Measurements from ENCODE around the gene PARS2.
"Not testable (repeated sequence)": the region's sequence is repeated elsewhere in the genome, so short reads cannot be mapped to it uniquely, and the experiment has no call there.

PARS2 gene

DNA sequence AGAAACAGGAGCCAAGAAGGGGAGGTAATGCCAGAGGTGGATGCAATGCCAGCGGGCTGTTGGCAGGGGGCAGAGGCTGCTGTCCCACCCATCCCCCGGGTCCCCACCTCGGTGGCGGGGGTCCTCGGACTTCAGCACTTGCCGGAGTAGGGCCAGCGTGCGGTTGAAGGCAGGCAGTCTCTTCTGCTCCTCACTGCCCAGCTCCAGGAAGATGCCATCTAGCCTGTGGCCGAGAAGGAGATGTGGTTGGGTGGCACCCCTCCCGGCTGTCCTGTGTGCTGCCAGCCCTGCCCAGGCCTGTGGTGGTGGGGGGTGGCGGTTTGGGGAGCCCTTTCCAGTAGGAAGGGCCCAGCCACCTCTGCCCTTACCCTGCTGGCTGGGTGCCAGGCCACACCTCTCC lies 23.3 kb upstream of the PARS2 start:
- Histone ChIP-seq H3K4me1 (ENCODE audit: control insufficient read depth, insufficient read depth, low read length) (peaks cover 3% of the 10 kb centered on the region; the same call in 1 of the 2 replicates), H3K9me3 (ENCODE audit: control insufficient read depth, insufficient read depth, low read length) (no peaks in the 10 kb centered on the region), H3K36me3 (ENCODE audit: control insufficient read depth, insufficient read depth, low read length) (no peaks in the 10 kb centered on the region), H3K27me3 (ENCODE audit: control insufficient read depth, insufficient read depth, low read length) (peaks cover 2% of the 10 kb centered on the region), H3K4me3 (ENCODE audit: low read length) (no peak overlapping the region), H3K27ac (ENCODE audit: low read length) (no peak overlapping the region)
- no CpG with 5 or more reads among the region's 11 CpGs for WGBS (ENCODE audit: insufficient coverage, insufficient read length)
- no peak for DNase-seq (ENCODE audit: low read depth, low spot score)

DNA sequence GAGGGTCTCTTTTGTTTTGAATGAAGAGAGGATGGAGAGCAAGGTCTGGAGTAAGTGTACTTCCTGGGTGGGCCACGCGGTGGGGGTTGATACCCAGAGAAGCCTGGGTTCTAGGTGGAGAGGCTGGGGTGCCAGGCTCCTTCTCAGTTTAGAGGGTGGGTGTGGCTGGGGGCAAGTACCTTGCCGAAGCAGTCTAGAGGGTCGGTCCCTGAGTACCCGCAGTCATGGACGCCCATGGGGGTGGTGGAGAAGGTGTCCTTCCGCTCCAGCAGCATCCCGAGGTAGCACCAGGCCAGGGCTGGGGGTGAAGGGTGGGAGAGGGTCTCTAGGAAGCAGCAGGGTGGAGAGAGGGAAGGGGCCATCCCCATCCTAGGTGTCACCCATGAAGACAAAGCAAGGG lies 22.5 kb upstream of the PARS2 start:
- H3K27ac ChIP-seq (ENCODE audit: low read length), result no peak overlapping the region
- DNase-seq (ENCODE audit: low read depth, low spot score), result no peak
- H3K27me3 ChIP-seq (ENCODE audit: control insufficient read depth, insufficient read depth, low read length), result peaks cover 10% of the 10 kb centered on the region
- H3K9me3 ChIP-seq (ENCODE audit: control insufficient read depth, insufficient read depth, low read length), result no peaks in the 10 kb centered on the region
- whole genome bisulfite sequencing (ENCODE audit: insufficient coverage, insufficient read length), result no CpG with 5 or more reads among the region's 8 CpGs
- peaks cover 3% of the 10 kb centered on the region; the same call in 1 of the 2 replicates for H3K4me1 ChIP-seq (ENCODE audit: control insufficient read depth, insufficient read depth, low read length)
- H3K4me3 ChIP-seq (ENCODE audit: low read length), result no peak overlapping the region
- H3K36me3 ChIP-seq (ENCODE audit: control insufficient read depth, insufficient read depth, low read length), result no peaks in the 10 kb centered on the region

DNA sequence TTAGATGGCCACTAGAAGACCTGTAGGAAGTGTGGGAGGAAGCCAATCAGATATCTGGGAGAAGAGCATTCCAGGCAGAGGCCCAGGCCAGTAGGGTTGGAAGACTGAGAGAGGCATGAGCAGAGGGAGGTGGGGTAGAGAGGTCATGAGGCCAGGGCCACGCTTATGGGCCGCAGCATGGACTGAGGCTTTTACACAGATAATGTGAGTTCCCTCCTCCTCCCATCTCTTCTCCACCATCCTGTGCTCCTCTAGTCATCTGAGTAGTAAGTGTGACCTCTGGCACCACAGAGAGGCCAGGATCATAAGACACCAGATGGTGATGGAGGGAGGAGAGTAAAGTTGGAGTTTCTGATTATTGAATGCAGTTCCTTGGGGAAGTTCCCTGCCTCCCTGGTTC lies 19.7 kb upstream of the PARS2 start:
- no peaks in the 10 kb centered on the region for H3K36me3 ChIP-seq (ENCODE audit: control insufficient read depth, insufficient read depth, low read length)
- H3K9me3 ChIP-seq (ENCODE audit: control insufficient read depth, insufficient read depth, low read length), result no peaks in the 10 kb centered on the region
- no CpG with 5 or more reads among the region's 2 CpGs for WGBS (ENCODE audit: insufficient coverage, insufficient read length)
- no peak overlapping the region for H3K4me3 ChIP-seq (ENCODE audit: low read length)
- H3K4me1 ChIP-seq (ENCODE audit: control insufficient read depth, insufficient read depth, low read length), result peaks cover 6% of the 10 kb centered on the region
- no peak overlapping the region for H3K27ac ChIP-seq (ENCODE audit: low read length)
- H3K27me3 ChIP-seq (ENCODE audit: control insufficient read depth, insufficient read depth, low read length), result peaks cover 23% of the 10 kb centered on the region
- no peak for DNase-seq (ENCODE audit: low read depth, low spot score)

DNA sequence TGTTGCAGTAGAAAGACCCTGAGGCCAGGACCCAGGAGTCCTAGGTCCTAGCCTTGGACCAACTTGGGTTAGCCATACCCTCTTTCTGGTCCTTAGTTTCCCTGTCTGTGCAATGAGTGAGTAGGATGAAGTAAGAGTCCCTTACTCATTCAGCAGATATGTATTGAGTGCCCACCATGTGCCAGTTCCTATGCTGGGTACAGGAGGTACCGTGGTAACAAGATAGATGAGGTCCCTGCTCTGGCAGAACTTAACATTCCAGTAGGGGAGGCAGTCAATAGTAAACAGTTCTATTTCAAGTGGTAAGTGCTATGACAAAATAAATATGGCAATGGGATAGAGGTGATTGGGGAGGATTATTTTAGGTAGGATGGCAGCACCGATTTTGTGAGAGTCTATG lies 18.3 kb upstream of the PARS2 start:
- Histone ChIP-seq H3K4me3 (ENCODE audit: low read length) (no peak overlapping the region), H3K27me3 (ENCODE audit: control insufficient read depth, insufficient read depth, low read length) (peaks cover 23% of the 10 kb centered on the region), H3K27ac (ENCODE audit: low read length) (no peak overlapping the region), H3K9me3 (ENCODE audit: control insufficient read depth, insufficient read depth, low read length) (no peaks in the 10 kb centered on the region), H3K36me3 (ENCODE audit: control insufficient read depth, insufficient read depth, low read length) (no peaks in the 10 kb centered on the region), H3K4me1 (ENCODE audit: control insufficient read depth, insufficient read depth, low read length) (peaks cover 3% of the 10 kb centered on the region; the same call in 1 of the 2 replicates)
- no peak for DNase-seq (ENCODE audit: low read depth, low spot score)
- 100% methylated on average over 1 of the region's 2 CpGs for WGBS (ENCODE audit: insufficient coverage, insufficient read length)

DNA sequence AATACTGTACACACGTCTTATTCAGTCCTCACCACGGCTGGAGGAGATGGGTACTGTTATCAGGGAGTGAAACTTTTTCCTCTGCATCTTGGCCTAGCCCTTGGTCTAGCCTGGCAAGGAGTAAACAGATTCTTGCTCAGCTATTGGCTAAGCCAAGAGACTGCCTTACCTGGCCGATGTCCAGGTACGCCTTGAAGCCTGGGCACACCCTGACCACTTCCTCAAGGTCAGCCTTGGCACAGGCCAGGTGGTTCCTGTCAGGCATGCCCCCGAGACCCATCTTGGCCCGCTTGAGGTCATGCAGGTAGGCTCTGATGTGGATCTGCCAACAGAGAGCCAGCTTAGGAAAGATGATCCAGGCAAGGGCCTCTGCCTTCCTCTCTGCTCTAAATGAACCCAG lies 17.8 kb upstream of the PARS2 start:
- DNase-seq (ENCODE audit: low read depth, low spot score), result no peak
- no peaks in the 10 kb centered on the region for H3K36me3 ChIP-seq (ENCODE audit: control insufficient read depth, insufficient read depth, low read length)
- peaks cover 3% of the 10 kb centered on the region; the same call in 1 of the 2 replicates for H3K4me1 ChIP-seq (ENCODE audit: control insufficient read depth, insufficient read depth, low read length)
- peaks cover 23% of the 10 kb centered on the region for H3K27me3 ChIP-seq (ENCODE audit: control insufficient read depth, insufficient read depth, low read length)
- H3K4me3 ChIP-seq (ENCODE audit: low read length), result no peak overlapping the region
- no CpG with 5 or more reads among the region's 6 CpGs for WGBS (ENCODE audit: insufficient coverage, insufficient read length)
- H3K9me3 ChIP-seq (ENCODE audit: control insufficient read depth, insufficient read depth, low read length), result no peaks in the 10 kb centered on the region
- no peak overlapping the region for H3K27ac ChIP-seq (ENCODE audit: low read length)

DNA sequence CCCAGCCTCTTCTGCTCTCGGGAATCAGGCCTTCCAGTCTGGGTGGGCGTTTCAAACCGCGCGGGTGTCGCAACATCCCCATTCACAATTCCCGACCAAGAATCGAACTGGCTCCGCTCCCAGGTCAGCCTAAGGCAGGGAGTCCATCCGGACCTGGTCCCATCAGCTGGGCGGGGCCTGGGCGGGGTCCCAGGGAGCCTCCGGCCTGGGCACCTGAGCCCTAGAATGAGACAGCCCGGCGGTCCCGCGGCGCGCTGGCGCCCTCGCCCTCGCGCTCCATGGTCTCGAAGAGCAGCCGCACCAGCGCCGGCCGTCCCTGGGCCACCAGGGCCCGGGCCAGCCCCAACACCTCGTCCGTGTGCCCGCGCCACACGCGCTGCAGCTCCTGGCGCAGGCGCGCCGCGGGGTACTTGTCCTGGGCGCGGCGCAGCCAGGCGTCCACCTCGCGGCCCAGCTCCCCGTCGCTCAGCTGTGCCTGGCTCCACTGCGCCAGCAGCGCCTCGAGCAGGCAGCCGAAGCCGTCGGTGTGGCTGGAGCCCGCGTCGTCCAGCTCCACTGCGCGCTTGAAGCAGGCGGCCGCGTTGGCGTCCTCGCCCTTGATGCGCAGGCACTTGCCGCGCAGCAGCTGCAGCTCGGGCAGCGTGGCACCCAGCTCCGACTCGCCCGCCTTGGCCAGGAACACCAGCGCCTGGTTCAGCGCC lies 16.9 kb upstream of the PARS2 start:
- Histone ChIP-seq H3K36me3 (ENCODE audit: control insufficient read depth, insufficient read depth, low read length) (no peaks in the 10 kb centered on the region), H3K9me3 (ENCODE audit: control insufficient read depth, insufficient read depth, low read length) (no peaks in the 10 kb centered on the region), H3K27me3 (ENCODE audit: control insufficient read depth, insufficient read depth, low read length) (peaks cover 23% of the 10 kb centered on the region), H3K4me1 (ENCODE audit: control insufficient read depth, insufficient read depth, low read length) (peaks cover 3% of the 10 kb centered on the region; the same call in 1 of the 2 replicates), H3K4me3 (ENCODE audit: low read length) (peak overlapping the region; percentile 21; the same call in 1 of the 2 replicates), H3K27ac (ENCODE audit: low read length) (no peak overlapping the region)
- no CpG with 5 or more reads among the region's 74 CpGs for WGBS (ENCODE audit: insufficient coverage, insufficient read length)
- no peak for DNase-seq (ENCODE audit: low read depth, low spot score)

DNA sequence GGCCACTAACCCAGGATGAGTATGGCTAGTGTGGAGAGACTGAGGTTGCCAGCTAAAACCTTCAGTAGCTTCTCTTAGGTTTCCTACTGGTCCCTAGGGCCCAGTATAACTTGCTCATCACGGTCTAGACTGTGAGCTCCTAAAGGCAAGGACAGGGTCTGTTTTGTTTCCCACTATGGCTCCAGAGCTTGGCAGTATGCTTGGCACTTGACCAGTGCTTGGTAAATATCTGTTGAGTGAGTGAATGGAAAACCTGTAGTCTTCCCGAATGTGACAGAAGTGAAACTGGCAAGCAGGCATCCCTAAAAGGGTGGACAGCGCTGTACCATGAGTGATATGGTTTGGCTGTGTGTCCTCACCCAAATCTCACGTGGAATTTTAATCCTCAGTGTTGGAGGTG lies 13.1 kb upstream of the PARS2 start:
- H3K9me3 ChIP-seq (ENCODE audit: control insufficient read depth, insufficient read depth, low read length), result no peaks in the 10 kb centered on the region
- DNase-seq (ENCODE audit: low read depth, low spot score), result no peak
- H3K4me3 ChIP-seq (ENCODE audit: low read length), result no peak overlapping the region
- no peak overlapping the region for H3K27ac ChIP-seq (ENCODE audit: low read length)
- no CpG with 5 or more reads among the region's 4 CpGs for WGBS (ENCODE audit: insufficient coverage, insufficient read length)
- H3K27me3 ChIP-seq (ENCODE audit: control insufficient read depth, insufficient read depth, low read length), result peaks cover 19% of the 10 kb centered on the region
- H3K4me1 ChIP-seq (ENCODE audit: control insufficient read depth, insufficient read depth, low read length), result peaks cover 4% of the 10 kb centered on the region; the same call in 1 of the 2 replicates
- no peaks in the 10 kb centered on the region for H3K36me3 ChIP-seq (ENCODE audit: control insufficient read depth, insufficient read depth, low read length)

DNA sequence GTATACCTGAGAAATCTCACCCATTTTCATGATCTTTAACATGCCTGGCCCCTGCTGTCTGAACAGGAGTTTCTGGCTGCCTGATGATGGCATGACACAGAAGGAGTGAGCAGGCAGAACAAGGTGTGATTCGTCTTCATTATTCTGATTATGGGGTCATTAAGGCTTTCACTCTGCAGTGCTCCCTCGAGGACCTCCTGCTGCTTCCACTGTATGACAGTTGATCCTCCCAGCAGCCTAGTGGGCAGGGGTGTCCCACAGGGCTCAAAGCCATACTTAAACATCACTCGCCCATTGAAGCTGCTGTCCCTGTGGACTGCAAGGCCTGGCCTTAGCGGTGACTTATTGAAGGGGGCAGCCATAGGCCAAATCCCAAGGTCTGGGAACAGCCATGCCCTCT lies 12.7 kb upstream of the PARS2 start:
- H3K9me3 ChIP-seq (ENCODE audit: control insufficient read depth, insufficient read depth, low read length), result no peaks in the 10 kb centered on the region
- WGBS (ENCODE audit: insufficient coverage, insufficient read length), result no CpG with 5 or more reads among the region's 4 CpGs
- no peak for DNase-seq (ENCODE audit: low read depth, low spot score)
- no peak overlapping the region for H3K4me3 ChIP-seq (ENCODE audit: low read length)
- no peaks in the 10 kb centered on the region for H3K36me3 ChIP-seq (ENCODE audit: control insufficient read depth, insufficient read depth, low read length)
- peaks cover 4% of the 10 kb centered on the region; the same call in 1 of the 2 replicates for H3K4me1 ChIP-seq (ENCODE audit: control insufficient read depth, insufficient read depth, low read length)
- H3K27me3 ChIP-seq (ENCODE audit: control insufficient read depth, insufficient read depth, low read length), result peaks cover 15% of the 10 kb centered on the region; the same call in 1 of the 2 replicates
- H3K27ac ChIP-seq (ENCODE audit: low read length), result no peak overlapping the region

DNA sequence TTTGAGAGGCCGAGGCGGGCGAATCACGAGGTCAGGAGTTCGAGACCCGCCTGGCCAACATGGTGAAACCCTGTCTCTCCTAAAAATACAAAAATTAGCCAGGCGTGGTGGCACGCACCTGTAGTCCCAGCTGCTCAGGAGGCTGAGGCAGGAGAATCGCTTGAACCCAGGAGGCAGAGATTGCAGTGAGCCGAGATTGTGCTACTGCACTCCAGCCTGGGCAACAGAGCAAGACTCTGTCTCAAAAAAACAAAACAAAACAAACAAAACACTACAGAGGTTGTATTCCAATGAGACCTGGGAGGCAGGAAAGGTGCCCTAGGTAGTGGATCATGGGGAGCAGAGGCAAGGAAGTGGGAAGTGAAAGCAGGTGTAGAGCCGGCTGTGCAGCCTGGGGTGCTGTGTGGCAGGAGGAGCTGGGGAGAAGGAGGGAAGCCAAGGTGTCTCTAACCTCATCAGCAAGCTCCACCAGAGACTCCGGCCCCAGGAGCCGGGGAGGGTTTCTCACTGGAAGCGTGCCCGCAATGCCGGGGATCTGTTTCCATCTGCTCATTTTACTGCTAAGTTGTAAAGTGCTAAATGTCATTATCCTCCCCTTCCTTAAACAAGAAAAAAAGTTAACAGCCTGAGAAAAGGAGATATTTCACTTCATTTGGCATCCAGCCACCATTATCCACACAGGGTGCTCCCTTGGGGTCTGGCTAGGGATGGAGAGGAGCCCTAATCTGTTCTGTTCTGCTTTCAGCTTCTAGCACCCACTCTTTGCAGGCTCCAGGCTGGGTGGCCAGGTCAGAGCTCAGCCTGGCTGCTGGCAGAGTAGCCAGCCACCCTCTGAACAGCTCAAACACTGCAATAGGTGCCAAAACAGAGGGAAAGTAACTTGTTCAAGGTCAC lies 11.8 kb upstream of the PARS2 start:
- not testable (repeated sequence) for H3K4me3 ChIP-seq (ENCODE audit: low read length); DNase-seq (ENCODE audit: low read depth, low spot score); H3K27ac ChIP-seq (ENCODE audit: low read length); H3K36me3 ChIP-seq (ENCODE audit: control insufficient read depth, insufficient read depth, low read length); H3K27me3 ChIP-seq (ENCODE audit: control insufficient read depth, insufficient read depth, low read length); H3K4me1 ChIP-seq (ENCODE audit: control insufficient read depth, insufficient read depth, low read length); H3K9me3 ChIP-seq (ENCODE audit: control insufficient read depth, insufficient read depth, low read length)
- WGBS (ENCODE audit: insufficient coverage, insufficient read length), result no CpG with 5 or more reads among the region's 16 CpGs

DNA sequence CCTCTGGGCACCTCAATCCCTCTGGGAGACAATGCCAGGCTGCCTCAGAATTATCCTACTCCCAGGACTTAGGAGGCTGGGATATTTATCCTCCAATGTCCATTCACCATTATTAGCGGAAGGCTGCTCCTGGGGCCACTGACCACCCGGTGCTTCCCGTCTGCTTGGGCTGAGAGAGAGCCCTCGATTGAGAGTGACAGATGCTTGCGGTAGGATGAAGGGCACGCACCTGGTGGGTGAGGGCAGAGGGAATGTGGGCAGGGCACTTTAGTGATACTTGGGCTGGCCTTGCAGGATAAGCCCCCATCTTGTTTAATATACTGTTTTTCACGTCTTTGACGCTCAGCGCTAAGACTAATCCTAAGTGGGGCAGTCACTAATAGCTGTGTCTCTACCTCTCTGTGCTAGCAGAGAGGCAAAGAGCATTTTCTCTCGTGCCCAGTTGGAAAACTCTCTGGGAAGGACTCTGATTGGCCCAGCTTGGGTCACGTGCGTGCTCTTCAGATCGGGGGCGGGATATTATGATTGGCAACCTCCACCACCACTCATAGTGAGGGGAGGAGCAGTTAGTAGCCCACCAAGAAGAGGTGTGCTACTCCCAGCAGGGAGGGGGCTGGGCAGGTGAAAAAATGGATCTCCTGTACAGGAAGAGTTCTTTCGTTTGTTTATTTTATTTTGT lies 10.6 kb upstream of the PARS2 start:
- no peak overlapping the region for H3K27ac ChIP-seq (ENCODE audit: low read length)
- H3K36me3 ChIP-seq (ENCODE audit: control insufficient read depth, insufficient read depth, low read length), result no peaks in the 10 kb centered on the region
- no peak for DNase-seq (ENCODE audit: low read depth, low spot score)
- H3K27me3 ChIP-seq (ENCODE audit: control insufficient read depth, insufficient read depth, low read length), result no peaks in the 10 kb centered on the region; the same call in 1 of the 2 replicates
- H3K4me3 ChIP-seq (ENCODE audit: low read length), result no peak overlapping the region
- H3K4me1 ChIP-seq (ENCODE audit: control insufficient read depth, insufficient read depth, low read length), result 0 out of 2 replicates have a peak, but pooled peaks cover 2% of the 10 kb centered on the region
- H3K9me3 ChIP-seq (ENCODE audit: control insufficient read depth, insufficient read depth, low read length), result no peaks in the 10 kb centered on the region
- no CpG with 5 or more reads among the region's 15 CpGs for WGBS (ENCODE audit: insufficient coverage, insufficient read length)

All from iPS DF 6.9 (cell line).